ENCODE measurements around the gene SUN2.

Gene SUN2

GRCh38 chr22:38741166-38741565 lies 14.6 kb downstream of the SUN2 start:
- no peak for TF ChIP-seq CTCF (IDR thresholded peaks at IDR 0.05; ENCODE audit: insufficient read depth, low read length, missing control alignments)
- ChIA-PET CTCF (interaction anchor here (0.6 to 2.9 kb wide), 5 partner anchors 7 to 689 kb away, joined by 3 to 15 read pairs (median 4); no protein-coding TSS in a partner anchor), POLR2A (no interaction called here)
- DNase-seq (ENCODE audit: low read depth, low spot score): no peak
- no peak overlapping the region for H3K4me3 ChIP-seq (ENCODE audit: low read depth, low read length)

- H3K4me3 ChIP-seq (ENCODE audit: low read depth, low read length): no peak overlapping the region
- DNase-seq (ENCODE audit: low read depth, low spot score): no peak
- no peak for TF ChIP-seq CTCF (IDR thresholded peaks at IDR 0.05; ENCODE audit: insufficient read depth, low read length, missing control alignments)
- POLR2A ChIA-PET: no interaction called here
- CTCF ChIA-PET: interaction anchor here (0.6 to 1.8 kb wide), 3 partner anchors 10 to 28 kb away, joined by 3 to 6 read pairs (median 5); no protein-coding TSS in a partner anchor
Observed at GRCh38 chr22:38740754-38741153, 15.0 kb downstream of the SUN2 start.

- ChIA-PET POLR2A (no interaction called here), CTCF (interaction anchor here (0.6 to 1.8 kb wide), 5 partner anchors 10 to 29 kb away, joined by 3 to 6 read pairs (median 4); no protein-coding TSS in a partner anchor)
- H3K4me3 ChIP-seq (ENCODE audit: low read depth, low read length): no peak overlapping the region
- no peak for DNase-seq (ENCODE audit: low read depth, low spot score)
- TF ChIP-seq CTCF (IDR thresholded peaks at IDR 0.05; ENCODE audit: insufficient read depth, low read length, missing control alignments): no peak
Observed at GRCh38 chr22:38740116-38740723, 15.6 kb downstream of the SUN2 start.

- ChIA-PET POLR2A (no interaction called here), CTCF (interaction anchor here (1.1 to 1.8 kb wide), 3 partner anchors 9 to 14 kb away, joined by 3 to 5 read pairs (median 4); no protein-coding TSS in a partner anchor)
- H3K4me3 ChIP-seq (ENCODE audit: low read depth, low read length): no peak overlapping the region
- no peak for TF ChIP-seq CTCF (IDR thresholded peaks at IDR 0.05; ENCODE audit: insufficient read depth, low read length, missing control alignments)
- no peak for DNase-seq (ENCODE audit: low read depth, low spot score)
Observed at GRCh38 chr22:38739300-38740055, 16.3 kb downstream of the SUN2 start.

- TF ChIP-seq CTCF (IDR thresholded peaks at IDR 0.05; ENCODE audit: insufficient read depth, low read length, missing control alignments): no peak
- H3K4me3 ChIP-seq (ENCODE audit: low read depth, low read length): no peak overlapping the region
- no peak for DNase-seq (ENCODE audit: low read depth, low spot score)
- POLR2A ChIA-PET: no interaction called here
- CTCF ChIA-PET: interaction anchor here (1.4 kb wide), 2 partner anchors 13 to 14 kb away, joined by 4 to 7 read pairs; no protein-coding TSS in a partner anchor
Observed at GRCh38 chr22:38738475-38739070, 17.2 kb downstream of the SUN2 start.

Data from AG04449 (cell line).